ENCODE results near the gene OTOA. TPM values are rescaled to one million over a fixed set of nuclear protein-coding genes. Genes with fewer than 3 reads are reported as not detected.
"Not testable (repeated sequence)": the region's sequence is repeated elsewhere in the genome, so short reads cannot be mapped to it uniquely, and the experiment has no call there.

Gene OTOA
- total RNA-seq, 1 donor from 2014 or later, result 0.11 TPM

- not testable (repeated sequence) for H3K27me3 ChIP-seq (ENCODE audit: insufficient read depth, low read length); H3K9me3 ChIP-seq (ENCODE audit: insufficient read depth, low read depth, low read length); H3K9me3 Mint-ChIP-seq (ENCODE audit: unreplicated experiment); FAIRE-seq; DNase-seq (ENCODE audit: low read depth); H2AFZ ChIP-seq (ENCODE audit: low read depth, low read length); H3K4me3 ChIP-seq (ENCODE audit: insufficient read depth, low read depth, low read length); H3K4me2 ChIP-seq (ENCODE audit: low read length); H3K36me3 ChIP-seq (ENCODE audit: insufficient read depth, low read length); H3K27me3 Mint-ChIP-seq (ENCODE audit: low read depth, unreplicated experiment); H3K27ac Mint-ChIP-seq (ENCODE audit: unreplicated experiment); H3K4me1 Mint-ChIP-seq (ENCODE audit: low read depth, unreplicated experiment); H3K4me3 Mint-ChIP-seq (ENCODE audit: unreplicated experiment); H3K79me2 ChIP-seq (ENCODE audit: insufficient read depth, low read length); H3K9ac ChIP-seq (ENCODE audit: low read length); H3K27ac ChIP-seq (ENCODE audit: low read depth, low read length)
- Histone ChIP-seq H4K20me1 (ENCODE audit: insufficient read depth, low read length) (peaks cover 11% of the 10 kb centered on the region), H3K4me1 (ENCODE audit: insufficient read depth, low read length) (peaks cover 18% of the 10 kb centered on the region)
- H3K36me3 Mint-ChIP-seq (ENCODE audit: low read depth, unreplicated experiment), result peaks cover 29% of the 10 kb centered on the region
Measured at GRCh38 chr16:21631376-21631775, 32.4 kb upstream of the OTOA start.

DNA sequence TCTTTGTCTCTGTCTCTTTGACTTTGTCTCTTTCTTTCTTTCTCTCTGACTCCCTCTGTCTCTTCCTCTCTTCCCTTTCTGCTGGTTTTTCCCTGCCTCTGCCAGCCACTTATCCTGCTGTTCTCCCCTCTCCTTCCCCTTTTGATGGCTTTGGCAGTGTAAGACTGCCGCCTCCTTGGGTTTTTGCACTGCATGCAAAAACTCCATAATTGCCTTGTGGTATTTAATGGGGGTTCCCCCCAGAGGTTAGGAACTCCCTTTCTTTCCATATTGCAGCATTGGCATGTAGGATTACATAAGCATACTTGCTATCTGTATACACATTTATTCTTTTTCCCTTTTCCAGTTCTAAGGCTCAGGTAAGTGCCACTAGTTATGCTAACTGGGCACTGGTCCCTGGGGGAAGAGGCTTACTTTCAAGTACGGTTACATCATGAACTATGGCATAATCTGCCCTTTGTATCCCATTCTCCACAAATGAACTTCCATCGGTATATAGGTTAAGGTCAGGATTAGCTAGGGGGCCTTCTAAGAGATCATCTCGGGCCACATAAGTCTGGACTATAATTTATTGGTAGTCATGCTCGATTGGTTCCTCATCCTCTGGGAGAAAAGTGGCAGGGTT lies 31.7 kb upstream of the OTOA start:
- not testable (repeated sequence) for H3K27me3 ChIP-seq (ENCODE audit: insufficient read depth, low read length); H3K9me3 Mint-ChIP-seq (ENCODE audit: unreplicated experiment); H3K4me1 Mint-ChIP-seq (ENCODE audit: low read depth, unreplicated experiment); H3K4me3 ChIP-seq (ENCODE audit: insufficient read depth, low read depth, low read length); H3K27ac ChIP-seq (ENCODE audit: low read depth, low read length); H3K4me2 ChIP-seq (ENCODE audit: low read length); DNase-seq (ENCODE audit: low read depth); H3K79me2 ChIP-seq (ENCODE audit: insufficient read depth, low read length); H3K36me3 ChIP-seq (ENCODE audit: insufficient read depth, low read length); H3K27ac Mint-ChIP-seq (ENCODE audit: unreplicated experiment); H2AFZ ChIP-seq (ENCODE audit: low read depth, low read length); FAIRE-seq; H3K27me3 Mint-ChIP-seq (ENCODE audit: low read depth, unreplicated experiment); H3K9ac ChIP-seq (ENCODE audit: low read length); H3K9me3 ChIP-seq (ENCODE audit: insufficient read depth, low read depth, low read length)
- H3K4me1 ChIP-seq (ENCODE audit: insufficient read depth, low read length), result peaks cover 11% of the 10 kb centered on the region
- peaks cover 11% of the 10 kb centered on the region for H4K20me1 ChIP-seq (ENCODE audit: insufficient read depth, low read length)
- H3K36me3 Mint-ChIP-seq (ENCODE audit: low read depth, unreplicated experiment), result peaks cover 31% of the 10 kb centered on the region
- H3K4me3 Mint-ChIP-seq (ENCODE audit: unreplicated experiment), result peak overlapping the region; percentile 57

- Mint-ChIP-seq H3K36me3 (ENCODE audit: low read depth, unreplicated experiment) (peaks cover 25% of the 10 kb centered on the region), H3K27ac (ENCODE audit: unreplicated experiment) (no peak overlapping the region), H3K4me1 (ENCODE audit: low read depth, unreplicated experiment) (peaks cover 6% of the 10 kb centered on the region), H3K4me3 (ENCODE audit: unreplicated experiment) (no peak overlapping the region), H3K27me3 (ENCODE audit: low read depth, unreplicated experiment) (no peaks in the 10 kb centered on the region), H3K9me3 (ENCODE audit: unreplicated experiment) (peaks cover 2% of the 10 kb centered on the region)
- Histone ChIP-seq H3K36me3 (ENCODE audit: insufficient read depth, low read length) (no peaks in the 10 kb centered on the region), H3K4me3 (ENCODE audit: insufficient read depth, low read depth, low read length) (no peak overlapping the region), H4K20me1 (ENCODE audit: insufficient read depth, low read length) (peaks cover 11% of the 10 kb centered on the region), H2AFZ (ENCODE audit: low read depth, low read length) (no peak overlapping the region), H3K27ac (ENCODE audit: low read depth, low read length) (no peak overlapping the region), H3K4me1 (ENCODE audit: insufficient read depth, low read length) (peaks cover 7% of the 10 kb centered on the region), H3K9ac (ENCODE audit: low read length) (no peak overlapping the region), H3K9me3 (ENCODE audit: insufficient read depth, low read depth, low read length) (no peaks in the 10 kb centered on the region), H3K79me2 (ENCODE audit: insufficient read depth, low read length) (peaks cover 7% of the 10 kb centered on the region), H3K4me2 (ENCODE audit: low read length) (no peak overlapping the region), H3K27me3 (ENCODE audit: insufficient read depth, low read length) (no peaks in the 10 kb centered on the region)
- DNase-seq (ENCODE audit: low read depth) (no peak), FAIRE-seq (no peak)
- TF ChIP-seq EZH2 (IDR thresholded peaks at IDR 0.05; ENCODE audit: insufficient read depth, low read length) (no peak), CTCF (IDR thresholded peaks at IDR 0.05; ENCODE audit: insufficient read depth, low read depth, low read length) (no peak)
Measured at GRCh38 chr16:21634216-21634615, 29.6 kb upstream of the OTOA start.

DNA sequence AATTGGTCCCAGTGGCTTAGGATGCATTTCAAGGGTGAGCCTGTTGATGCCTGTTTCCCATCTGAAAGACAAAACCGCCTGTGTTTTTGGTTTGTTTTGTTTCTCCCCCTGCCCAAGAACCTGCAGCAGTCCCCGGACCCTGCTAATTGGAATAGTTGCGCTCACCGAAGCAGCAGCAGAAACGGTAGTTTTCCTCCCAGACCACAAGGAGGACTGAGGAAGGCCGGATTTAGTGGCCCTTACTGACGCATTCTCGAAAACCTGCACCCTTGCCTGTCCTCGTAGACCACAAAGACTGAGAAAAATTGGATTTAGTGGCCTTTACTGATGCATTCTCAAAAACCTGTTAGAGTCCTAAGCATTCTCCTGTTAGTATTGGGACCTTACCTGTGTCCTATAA lies 28.1 kb upstream of the OTOA start:
- not testable (repeated sequence) for H3K27me3 ChIP-seq (ENCODE audit: insufficient read depth, low read length); H3K36me3 ChIP-seq (ENCODE audit: insufficient read depth, low read length); H3K9me3 Mint-ChIP-seq (ENCODE audit: unreplicated experiment); DNase-seq (ENCODE audit: low read depth); H2AFZ ChIP-seq (ENCODE audit: low read depth, low read length); H3K9me3 ChIP-seq (ENCODE audit: insufficient read depth, low read depth, low read length); H3K79me2 ChIP-seq (ENCODE audit: insufficient read depth, low read length); H3K27ac Mint-ChIP-seq (ENCODE audit: unreplicated experiment); H3K4me2 ChIP-seq (ENCODE audit: low read length); H3K27ac ChIP-seq (ENCODE audit: low read depth, low read length); H3K4me1 Mint-ChIP-seq (ENCODE audit: low read depth, unreplicated experiment); H3K4me3 ChIP-seq (ENCODE audit: insufficient read depth, low read depth, low read length); H3K27me3 Mint-ChIP-seq (ENCODE audit: low read depth, unreplicated experiment); H3K4me1 ChIP-seq (ENCODE audit: insufficient read depth, low read length); H3K4me3 Mint-ChIP-seq (ENCODE audit: unreplicated experiment); H3K9ac ChIP-seq (ENCODE audit: low read length); FAIRE-seq
- H4K20me1 ChIP-seq (ENCODE audit: insufficient read depth, low read length), result peaks cover 11% of the 10 kb centered on the region
- H3K36me3 Mint-ChIP-seq (ENCODE audit: low read depth, unreplicated experiment), result peaks cover 16% of the 10 kb centered on the region

All from astrocyte (in vitro differentiated cells and primary cell).